Ovary (tissue), 3 donors: Measurements from ENCODE around the gene MYL10.

Source experiments
- CTCF ChIP-seq, 3 donors: fragments of 450-650 bp in 2 of 3; fragments of 200-600 bp in 1 of 3; IDR thresholded peaks; one replicate each; pipeline versions ENCODE4 v1.5.1 to v1.8.0; 2016 to 2022; ENCODE audit warnings: antibody characterized with exemption in 3 of 3, mild to moderate bottlenecking in 1 of 3
- POLR2A ChIP-seq: fragments of 450-650 bp; IDR thresholded peaks from one replicate; pipeline ENCODE4 v1.6.1; 2017; ENCODE audit warnings: antibody characterized with exemption, mild to moderate bottlenecking, moderate library complexity
- donor health status: DM: no; HTN: no; CAD: no.

GRCh38 chr7:101676956-101677355 is 47.9 kb upstream of the MYL10 start:
- no peak for TF ChIP-seq POLR2A
- TF ChIP-seq CTCF (IDR thresholded peaks at IDR 0.05): no peak
